ENCODE measurements around the gene CROCC2. TPM values are rescaled to one million over a fixed set of nuclear protein-coding genes. Genes with fewer than 3 reads are reported as not detected.
A peak's percentile ranks its signal among the peaks of the same experiment; 100 is the strongest.

CROCC2 gene
- total and polyA plus RNA-seq, 10 of the 15 experiments (the other 5 are each of a cell fraction or from before 2014, with no cell fraction given), result not detected

- TF ChIP-seq, protein P1, sequence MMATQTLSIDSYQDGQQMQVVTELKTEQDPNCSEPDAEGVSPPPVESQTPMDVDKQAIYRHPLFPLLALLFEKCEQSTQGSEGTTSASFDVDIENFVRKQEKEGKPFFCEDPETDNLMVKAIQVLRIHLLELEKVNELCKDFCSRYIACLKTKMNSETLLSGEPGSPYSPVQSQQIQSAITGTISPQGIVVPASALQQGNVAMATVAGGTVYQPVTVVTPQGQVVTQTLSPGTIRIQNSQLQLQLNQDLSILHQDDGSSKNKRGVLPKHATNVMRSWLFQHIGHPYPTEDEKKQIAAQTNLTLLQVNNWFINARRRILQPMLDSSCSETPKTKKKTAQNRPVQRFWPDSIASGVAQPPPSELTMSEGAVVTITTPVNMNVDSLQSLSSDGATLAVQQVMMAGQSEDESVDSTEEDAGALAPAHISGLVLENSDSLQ (IDR thresholded peaks at IDR 0.05), result peak; percentile 93
- TF ChIP-seq SIN3A (IDR thresholded peaks at IDR 0.05; ENCODE audit: low read depth, low read length) (no peak), CREB1 (IDR thresholded peaks at IDR 0.05; ENCODE audit: low read depth) (0 out of 2 replicates have a peak, but pooled peaks have one; percentile 2), TCF7 (IDR thresholded peaks at IDR 0.05; ENCODE audit: borderline replicate concordance) (no peak), PBX3 (IDR thresholded peaks at IDR 0.05; ENCODE audit: insufficient replicate concordance, low read depth, low read length) (peak; percentile 51), EED (IDR thresholded peaks at IDR 0.05; ENCODE audit: low read depth) (peak; percentile 45), MTA3 (IDR thresholded peaks at IDR 0.05; ENCODE audit: borderline replicate concordance, low read length) (no peak), CHD2 (IDR thresholded peaks at IDR 0.05; ENCODE audit: borderline replicate concordance, low read depth, low read length) (peak; percentile 7; the same call in 1 of the 2 replicates), HCFC1 (IDR thresholded peaks at IDR 0.05; ENCODE audit: low read length) (no peak), IRF4 (IDR thresholded peaks at IDR 0.05; ENCODE audit: low read depth, low read length) (no peak), SPI1 (IDR thresholded peaks at IDR 0.05; ENCODE audit: borderline replicate concordance, insufficient read depth, low read depth, low read length) (no peak)
Measured at GRCh38 chr2:241036397-241036963, 130.3 kb downstream of the CROCC2 start (continued).

- peak overlapping the region; percentile 60 for H3K4me3 ChIP-seq
- ATAC-seq, result peak; percentile 74
- TF ChIP-seq SRF (IDR thresholded peaks at IDR 0.05; ENCODE audit: low read depth in 2 of 2, low read length in 2 of 2) (no peak), RUNX3 (IDR thresholded peaks at IDR 0.05; ENCODE audit: low read length) (no peak), SPI1 (IDR thresholded peaks at IDR 0.05; ENCODE audit: borderline replicate concordance, insufficient read depth, low read depth, low read length) (no peak), ATF7 (IDR thresholded peaks at IDR 0.05; ENCODE audit: low read depth) (no peak), CHD1 (IDR thresholded peaks at IDR 0.05; ENCODE audit: low read depth, low read length) (peak; percentile 74; the same call in 1 of the 2 replicates), LARP7 (IDR thresholded peaks at IDR 0.05) (0 out of 2 replicates have a peak, but pooled peaks have one; percentile 7), FOS (IDR thresholded peaks at IDR 0.05; ENCODE audit: borderline replicate concordance, extremely low read depth, insufficient read length) (no peak), TAF1 (IDR thresholded peaks at IDR 0.05; ENCODE audit: borderline replicate concordance, low read depth, low read length) (no peak), MTA3 (IDR thresholded peaks at IDR 0.05; ENCODE audit: borderline replicate concordance, low read length) (no peak), PAX5 (IDR thresholded peaks at IDR 0.05; ENCODE audit: borderline replicate concordance, low read depth, low read length) (no peak)
Measured at GRCh38 chr2:241036964-241037421, 130.9 kb downstream of the CROCC2 start.

More at GRCh38 chr2:241036964-241037421, 130.9 kb downstream of the CROCC2 start:
- Histone ChIP-seq H3K4me2 (ENCODE audit: control insufficient read depth, insufficient read depth) (peak overlapping the region; percentile 98), H3K27me3 (replicated peaks in 1 of 2; ENCODE audit: control insufficient read depth in 2 of 2, insufficient read depth in 2 of 2, low read length in 1 of 2) (peaks cover 0 to 2% of the 10 kb centered on the region in 2 experiments; a peak in 1 of 4 replicates), H3K27ac (ENCODE audit: control insufficient read depth, insufficient read depth) (0 out of 2 replicates have a peak overlapping the region, but pooled peaks have one; percentile 33), H3K79me2 (ENCODE audit: control insufficient read depth, insufficient read depth, low read length) (no peaks in the 10 kb centered on the region), H3K4me1 (ENCODE audit: control insufficient read depth, insufficient read depth, low read length) (peaks cover 45% of the 10 kb centered on the region), H4K20me1 (ENCODE audit: control insufficient read depth, insufficient read depth) (no peaks in the 10 kb centered on the region), H3K36me3 (ENCODE audit: control insufficient read depth in 2 of 2, insufficient read depth in 2 of 2, low read length in 1 of 2) (no peaks in the 10 kb centered on the region), H3K9me3 (replicated peaks; ENCODE audit: control insufficient read depth, insufficient read depth, low read length) (no peaks in the 10 kb centered on the region), H3K9ac (ENCODE audit: control insufficient read depth, insufficient read depth, low read length) (peak overlapping the region; percentile 55), H2AFZ (ENCODE audit: control insufficient read depth, low read depth, low read length) (peak overlapping the region; percentile 49)
- under 1% methylated on average over 18 of the region's 18 CpGs for WGBS (ENCODE audit: insufficient coverage, insufficient replicate concordance, low lambda C conversion rate, missing lambda C conversion rate)
- DNase-seq (ENCODE audit: low read depth, low spot score) (peak; percentile 4), FAIRE-seq (no peak)
- intact Hi-C loops (cut with micrococcal nuclease; ENCODE audit: unreplicated experiment) (no loop called here), in situ Hi-C loops (cut with MboI) (no loop called here)
- ChIA-PET CTCF (interaction anchor here (0.6 kb wide), 1 partner anchor 182 kb away, joined by 3 read pairs; no protein-coding TSS in a partner anchor), POLR2A (no interaction called here), RAD21 (ENCODE audit: unreplicated experiment) (no interaction called here), SMC1A (ENCODE audit: uncharacterized antibody, unreplicated experiment) (no interaction called here)
- no TSS peak for BruUV-seq (replicated peaks)

Measured in GM12878 (cell line).